NK-92 treated with Interleukin-12 subunit alpha and Interleukin-12 subunit beta, amount 100 ng/mL, for 24 hours (cell line): Measurements from ENCODE around the gene NCK1.

ENCODE experiments used
- DNase-seq: peaks from one replicate; lab custom pipeline; 2025; lab: John Stamatoyannopoulos, UW

NCK1 gene

GRCh38 chr3:136988651-136989050, 126.6 kb downstream of the NCK1 start:
- DNase-seq = no peak

GRCh38 chr3:136989781-136990524, 127.9 kb downstream of the NCK1 start:
- no peak for DNase-seq

- no peak for DNase-seq
These were observed 128.8 kb downstream of the NCK1 start for GRCh38 chr3:136990826-136991225.

GRCh38 chr3:136992115-136992514, 130.1 kb downstream of the NCK1 start:
- no peak for DNase-seq

- DNase-seq = no peak
These were observed 132.9 kb downstream of the NCK1 start for GRCh38 chr3:136994772-136995516.

GRCh38 chr3:136995652-136996051, 133.6 kb downstream of the NCK1 start:
- DNase-seq = no peak
